GM12878 (cell line): ENCODE results near the gene TTLL6. TPM values are rescaled to one million over a fixed set of nuclear protein-coding genes. Genes with fewer than 3 reads are reported as not detected.

Source experiments
- ATAC-seq: fragments of 200-7000 bp; cut with Tn5 transposase; 3 replicates; pipeline ENCODE4 v1.9.1; 2020; ENCODE audit warnings: mild to moderate bottlenecking, moderate library complexity
- BruUV-seq: library from RNA; stranded (reverse); fragments of 400-500 nt; replicated peaks from 2 replicates; lab custom pipeline; 2021; lab: Mats Ljungman, UMichigan
- CTCF ChIA-PET: fragments of 300-600 bp; sonication (Branson Sonifier 250); formaldehyde crosslinking; extraction: SDS; loops from one replicate; lab custom pipeline; 2021; ENCODE audit warnings: inconsistent platforms; lab: Yijun Ruan, JAX
- POLR2A ChIA-PET: fragments of 350-600 bp; formaldehyde crosslinking; extraction: SDS; loops from one replicate; lab custom pipeline; 2021; ENCODE audit warnings: inconsistent platforms; lab: Charles Lee
- RAD21 ChIA-PET: fragments of 300-600 bp; sonication (Branson Sonifier 250); formaldehyde crosslinking; loops from one replicate; lab custom pipeline; 2023; ENCODE audit warnings: antibody characterized with exemption; ENCODE audit not compliant: unreplicated experiment; lab: Charles Lee
- SMC1A ChIA-PET: fragments of 300-600 bp; sonication (Branson Sonifier 250); formaldehyde crosslinking; loops from one replicate; lab custom pipeline; 2023; ENCODE audit not compliant: unreplicated experiment, uncharacterized antibody; lab: Charles Lee
- DNase-seq: peaks from one replicate; pipeline ENCODE4 v3.0.0-alpha.2; 2011; ENCODE audit warnings: low read depth, low spot score
- FAIRE-seq: peaks from 3 replicates; lab custom pipeline; 2011; peaks lifted over from hg19 to GRCh38; lab: Jason Lieb, UNC
- H2AFZ ChIP-seq: 2 replicates; pipeline ENCODE4 v1.6.0; 2011; ENCODE audit warnings: low read depth, low read length, control low read depth; ENCODE audit not compliant: control insufficient read depth
- H3K27ac ChIP-seq: 2 replicates; pipeline ENCODE4 v1.5.1; 2011; ENCODE audit warnings: control low read depth; ENCODE audit not compliant: control insufficient read depth, insufficient read depth
- H3K27me3 ChIP-seq, 2 experiments: replicated peaks in 1 of 2; 2 replicates each; pipeline versions ENCODE4 v1.6.0 to v1.6.1; 2011; ENCODE audit warnings: low read length in 1 of 2; ENCODE audit not compliant: control insufficient read depth in 2 of 2, insufficient read depth in 2 of 2
- H3K36me3 ChIP-seq, 2 experiments: 2 replicates each; pipeline ENCODE4 v1.5.1; 2011; ENCODE audit warnings: low read length in 1 of 2; ENCODE audit not compliant: control insufficient read depth in 2 of 2, insufficient read depth in 2 of 2
- H3K4me1 ChIP-seq: 2 replicates; pipeline ENCODE4 v1.6.1; 2011; ENCODE audit warnings: mild to moderate bottlenecking, low read length, moderate library complexity, mixed read lengths; ENCODE audit not compliant: control insufficient read depth, insufficient read depth
- H3K4me2 ChIP-seq: 2 replicates; pipeline ENCODE4 v1.6.0; 2011; ENCODE audit warnings: control low read depth; ENCODE audit not compliant: control insufficient read depth, insufficient read depth
- H3K4me3 ChIP-seq: fragments of 200-600 bp; sonication (generic); 2 replicates; pipeline ENCODE4 v1.5.1; 2016
- H3K79me2 ChIP-seq: 2 replicates; pipeline ENCODE4 v1.6.0; 2011; ENCODE audit warnings: low read length; ENCODE audit not compliant: control insufficient read depth, insufficient read depth
- H3K9ac ChIP-seq: 2 replicates; pipeline ENCODE4 v1.8.0; 2011; ENCODE audit warnings: low read length, control low read depth, mixed read lengths; ENCODE audit not compliant: control insufficient read depth, insufficient read depth
- H3K9me3 ChIP-seq: replicated peaks from 3 replicates; pipeline ENCODE4 v1.5.1; 2011; ENCODE audit warnings: mild to moderate bottlenecking, low read length; ENCODE audit not compliant: control insufficient read depth, insufficient read depth
- H4K20me1 ChIP-seq: 2 replicates; pipeline ENCODE4 v1.6.0; 2011; ENCODE audit not compliant: control insufficient read depth, insufficient read depth
- IRF4 ChIP-seq: IDR thresholded peaks from 2 replicates; pipeline ENCODE4 v1.6.1; 2011; ENCODE audit warnings: low read depth, low read length
- MYB ChIP-seq: fragments of 150-350 bp; IDR thresholded peaks from 2 replicates; pipeline ENCODE4 v1.6.1; 2014; ENCODE audit warnings: mild to moderate bottlenecking, low read depth, low read length, borderline replicate concordance
- NFXL1 ChIP-seq: fragments of 450-650 bp; IDR thresholded peaks from 2 replicates; pipeline ENCODE4 v1.6.1; 2017; ENCODE audit warnings: antibody characterized with exemption, mild to moderate bottlenecking, borderline replicate concordance
- SMAD1 ChIP-seq: fragments of 450-650 bp; IDR thresholded peaks from 2 replicates; pipeline ENCODE4 v1.6.1; 2018; ENCODE audit warnings: mild to moderate bottlenecking, low read depth; ENCODE audit not compliant: partially characterized antibody
- TCF12 ChIP-seq: IDR thresholded peaks from 2 replicates; pipeline ENCODE4 v1.6.1; 2011; ENCODE audit warnings: low read depth, mild to moderate bottlenecking, low read length
- WGBS: methylation state at CpG from one replicate; pipeline ENCODE4 v1.1.6; 2016; ENCODE audit warnings: low lambda C conversion rate; ENCODE audit not compliant: insufficient replicate concordance, insufficient coverage; ENCODE audit errors: missing lambda C conversion rate; 5-methylcytosine and 5-hydroxymethylcytosine counted together
- in situ Hi-C: fragments of 300-500 bp; cut with MboI; formaldehyde crosslinking; loops from 9 replicates; pipeline ENCODE4 v1.14.3; 2018; ENCODE audit warnings: mixed read lengths
- intact Hi-C: fragments of 100-400 bp; cut with micrococcal nuclease; formaldehyde crosslinking; loops from one replicate; pipeline ENCODE4 v1.14.2; 2022; ENCODE audit not compliant: unreplicated experiment
- polyA plus RNA-seq, 11 experiments: library from polyadenylated mRNA; depleted of rRNA in 4 of 11; unstranded in 6 of 11; stranded (reverse) in 5 of 11; fragments of >200 nt; fragmentation: Nextera tagmentation in 4 of 11; fragmentation: Illumina TruSeq in 1 of 11; extraction: Ambion mirVana in 4 of 11; extraction: Trizol in 1 of 11; gene quantifications; 1 replicate in 1 of 11; 2 replicates in 10 of 11; pipeline versions ENCODE4 v1.2.1 to v1.2.3, GENCODE V29; 2011 to 2016; ENCODE audit warnings: inconsistent platforms in 2 of 11, missing spikeins in 2 of 11, low read depth in 1 of 11
- total RNA-seq, 4 experiments: library from RNA; depleted of rRNA in 3 of 4; stranded (reverse); fragments of >200 nt in 3 of 4; fragmentation: Illumina TruSeq in 1 of 4; extraction: Trizol in 1 of 4; gene quantifications; 2 replicates each; pipeline versions ENCODE4 v1.2.1 to v1.2.3, GENCODE V29; 2013 to 2021

Gene TTLL6
- total and polyA plus RNA-seq, 10 of the 15 experiments (the other 5 are each of a cell fraction or from before 2014, with no cell fraction given) = 0.06 to 0.36 (median 0.13) TPM; not detected in 4

GRCh38 chr17:48733632-48734328, 83.2 kb downstream of the TTLL6 start:
- Histone ChIP-seq H3K27me3 (peaks cover 20 to 41% of the 10 kb centered on the region in 2 experiments), H4K20me1 (no peaks in the 10 kb centered on the region), H3K36me3 (no peaks in the 10 kb centered on the region), H3K9ac (no peak overlapping the region), H3K4me2 (no peak overlapping the region), H2AFZ (no peak overlapping the region), H3K4me3 (no peak overlapping the region), H3K9me3 (no peaks in the 10 kb centered on the region), H3K79me2 (no peaks in the 10 kb centered on the region)
- 24% methylated on average over 22 of the region's 22 CpGs for WGBS
- ChIA-PET RAD21 (no interaction called here), SMC1A (interaction anchor here (1.3 to 1.6 kb wide), 2 partner anchors 10 to 70 kb away, joined by 4 read pairs; no protein-coding TSS in a partner anchor)
- BruUV-seq = no TSS peak
- intact Hi-C loops (no loop called here), in situ Hi-C loops (no loop called here)
- ATAC-seq = no peak
- no peak for FAIRE-seq
- TF ChIP-seq IRF4 (no peak), SMAD1 (no peak), TCF12 (no peak), NFXL1 (no peak), MYB (no peak)
- TF ChIP-seq, all 136 proteins: peak for 0
- no peaks in the 10 kb centered on the region for H3K4me1 ChIP-seq
- POLR2A ChIA-PET = no interaction called here
- no peak for DNase-seq
- no peak overlapping the region for H3K27ac ChIP-seq
- CTCF ChIA-PET = interaction anchor here (1.7 kb wide), 1 partner anchor 145 kb away, joined by 3 read pairs; no protein-coding TSS in a partner anchor
